Stimulated activated CD8-positive, alpha-beta memory T cell treated with anti-CD3 and anti-CD28 coated beads, Interleukin-2, amount 100 ng/mL, for 1 hour (primary cell): Measurements from ENCODE around the gene RAP1B.

Source experiments
- DNase-seq, 2 donors: peaks; one replicate each; pipeline ENCODE4 v3.0.0-alpha.2; 2020; ENCODE audit warnings: low read depth in 2 of 2

RAP1B gene

DNA sequence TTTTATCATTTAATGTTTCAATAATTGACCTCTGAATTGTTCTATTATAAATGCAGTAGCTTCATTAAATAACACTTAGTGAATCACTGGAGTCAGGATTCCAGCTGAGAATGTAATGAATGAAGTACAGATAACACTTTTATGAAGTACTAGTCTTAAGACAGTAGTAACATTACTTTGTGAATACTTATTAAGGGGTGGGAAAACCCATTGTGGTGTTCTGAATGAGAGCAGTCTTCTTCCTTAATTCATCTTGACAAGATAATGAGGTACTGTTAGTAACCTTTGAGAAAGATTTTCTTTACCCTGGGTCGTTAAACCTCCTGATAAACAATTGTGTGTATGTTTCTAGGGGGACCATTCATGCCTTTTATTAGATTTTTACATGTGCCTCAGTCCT lies 88.8 kb downstream of the RAP1B start:
- no peak for DNase-seq
